ENCODE results near the gene UBALD2. TPM values are rescaled to one million over a fixed set of nuclear protein-coding genes. Genes with fewer than 3 reads are reported as not detected.

UBALD2 gene
- polyA plus RNA-seq, 3 donors: 1.4 to 88.6 (median 2.2) TPM

GRCh38 chr17:76265624-76266243, 586 bp downstream of the UBALD2 start:
- Histone ChIP-seq H3K79me2 (ENCODE audit: insufficient read depth, low read length) (peaks cover 44% of the 10 kb centered on the region), H3K4me3 (replicated peaks in 1 of 3; ENCODE audit: low read depth in 2 of 3, low read length in 3 of 3) (peak overlapping the region; percentile 56 to 97 (median 77)), H3K4me1 (ENCODE audit: control insufficient read depth in 1 of 2, insufficient read depth in 2 of 2, low read length in 2 of 2) (peaks cover 74 to 75% of the 10 kb centered on the region in 2 donors), H2AFZ (ENCODE audit: insufficient read depth, low read depth, low read length, poor library complexity, severe bottlenecking) (no peak overlapping the region), H3K9me3 (replicated peaks in 1 of 2; ENCODE audit: control insufficient read depth in 1 of 2, insufficient read depth in 1 of 2, low read length in 2 of 2) (no peaks in the 10 kb centered on the region), H3K27me3 (ENCODE audit: control insufficient read depth in 2 of 2, insufficient read depth in 2 of 2, low read length in 2 of 2) (no peaks in the 10 kb centered on the region), H3K9ac (ENCODE audit: insufficient read depth, low read length, poor library complexity, severe bottlenecking) (peak overlapping the region; percentile 92), H4K20me1 (ENCODE audit: insufficient read depth, low read length) (peaks cover 25% of the 10 kb centered on the region), H3K4me2 (replicated peaks; ENCODE audit: extremely low read depth, low read length, poor library complexity, severe bottlenecking) (peak overlapping the region; percentile 86), H3K36me3 (replicated peaks in 1 of 2; ENCODE audit: control insufficient read depth in 1 of 2, insufficient read depth in 2 of 2, low read length in 2 of 2) (peaks cover 12 to 13% of the 10 kb centered on the region in 2 donors), H3K27ac (ENCODE audit: low read depth in 1 of 2, low read length in 2 of 2) (peak overlapping the region; percentile 84 to 87)
- intact Hi-C loops (cut with micrococcal nuclease): loop anchor here in 1 of 2 donors (5.0 to 10.0 kb wide), 5 partner anchors 33 to 491 kb away; partner anchors contain the start of genes EXOC7, MFSD11 and SRSF2
- Mint-ChIP-seq H3K4me3 (peak overlapping the region; percentile 92 to 96), H3K36me3 (peaks cover 21 to 24% of the 10 kb centered on the region in 2 donors), H3K9me3 (no peaks in the 10 kb centered on the region), H3K27me3 (ENCODE audit: low read depth in 3 of 3) (peaks cover 0 to 8% (median 0%) of the 10 kb centered on the region in 3 donors), H3K4me1 (peaks cover 73% of the 10 kb centered on the region), H3K27ac (peak overlapping the region; percentile 79 to 98 (median 96))
- peak in 1 of 3 donors; percentile 41 for DNase-seq
- under 1% methylated on average over 58 of the region's 76 CpGs for WGBS (ENCODE audit: insufficient coverage)
- TF ChIP-seq CTCF (IDR thresholded peaks at IDR 0.05): no peak

- Histone ChIP-seq H2AFZ (ENCODE audit: insufficient read depth, low read depth, low read length, poor library complexity, severe bottlenecking) (no peak overlapping the region), H3K27me3 (ENCODE audit: control insufficient read depth in 2 of 2, insufficient read depth in 2 of 2, low read length in 2 of 2) (no peaks in the 10 kb centered on the region), H3K4me3 (replicated peaks in 1 of 3; ENCODE audit: low read depth in 2 of 3, low read length in 3 of 3) (peak overlapping the region; percentile 56 to 97 (median 77)), H4K20me1 (ENCODE audit: insufficient read depth, low read length) (peaks cover 29% of the 10 kb centered on the region), H3K36me3 (replicated peaks in 1 of 2; ENCODE audit: control insufficient read depth in 1 of 2, insufficient read depth in 2 of 2, low read length in 2 of 2) (peaks cover 13 to 16% of the 10 kb centered on the region in 2 donors), H3K27ac (ENCODE audit: low read depth in 1 of 2, low read length in 2 of 2) (peak overlapping the region; percentile 84 to 87), H3K4me2 (replicated peaks; ENCODE audit: extremely low read depth, low read length, poor library complexity, severe bottlenecking) (peak overlapping the region; percentile 86), H3K79me2 (ENCODE audit: insufficient read depth, low read length) (peaks cover 50% of the 10 kb centered on the region), H3K9ac (ENCODE audit: insufficient read depth, low read length, poor library complexity, severe bottlenecking) (peak overlapping the region; percentile 92), H3K9me3 (replicated peaks in 1 of 2; ENCODE audit: control insufficient read depth in 1 of 2, insufficient read depth in 1 of 2, low read length in 2 of 2) (no peaks in the 10 kb centered on the region), H3K4me1 (ENCODE audit: control insufficient read depth in 1 of 2, insufficient read depth in 2 of 2, low read length in 2 of 2) (peaks cover 75 to 80% of the 10 kb centered on the region in 2 donors)
- WGBS (ENCODE audit: insufficient coverage): 11% methylated on average over 3 of the region's 12 CpGs
- TF ChIP-seq CTCF (IDR thresholded peaks at IDR 0.05): no peak
- Mint-ChIP-seq H3K4me3 (peak overlapping the region; percentile 92 to 96), H3K27ac (peak overlapping the region; percentile 95 to 98 (median 96)), H3K27me3 (ENCODE audit: low read depth in 3 of 3) (peaks cover 0 to 5% (median 0%) of the 10 kb centered on the region in 3 donors), H3K4me1 (peaks cover 76% of the 10 kb centered on the region), H3K36me3 (peaks cover 24 to 30% of the 10 kb centered on the region in 2 donors), H3K9me3 (no peaks in the 10 kb centered on the region)
- peak in 1 of 3 donors; percentile 37 for DNase-seq
- intact Hi-C loops (cut with micrococcal nuclease): loop anchor here in 1 of 2 donors (5.0 to 10.0 kb wide), 5 partner anchors 34 to 492 kb away; partner anchors contain the start of genes EXOC7, MFSD11 and SRSF2
These were observed 1.2 kb downstream of the UBALD2 start for GRCh38 chr17:76266244-76266938.

Measured in CD14-positive monocyte (primary cell).